ENCODE data around the gene TARP.

GRCh38 chr7:38284553-38284952 lies 11.1 kb upstream of the TARP start:
- no peak for TF ChIP-seq CTCF (conservative IDR thresholded peaks at IDR 0.05)
- TF ChIP-seq EZH2 (IDR thresholded peaks at IDR 0.05; ENCODE audit: low read depth) = no peak
